Stimulated activated naive CD8-positive, alpha-beta T cell treated with anti-CD3 and anti-CD28 coated beads, Interleukin-15, amount 100 ng/mL, for 72 hours (primary cell): ENCODE data around the gene MAMDC2.
"Not testable (repeated sequence)": the region's sequence is repeated elsewhere in the genome, so short reads cannot be mapped to it uniquely, and the experiment has no call there.

ENCODE experiments used
- ATAC-seq: fragments of 150-1000 bp; cut with Tn5 transposase; 2 replicates; pipeline ENCODE4 v1.10.0; 2021; ENCODE audit warnings: mild to moderate bottlenecking, moderate library complexity
- DNase-seq, 2 donors: peaks; one replicate each; pipeline ENCODE4 v3.0.0; 2021 to 2022
- H3K27ac Mint-ChIP-seq, 2 donors: one replicate each; pipeline ENCODE4 v1.8.0; 2022; ENCODE audit warnings: mild to moderate bottlenecking in 2 of 2, mixed read lengths in 2 of 2, moderate library complexity in 2 of 2
- H3K27me3 Mint-ChIP-seq: one replicate; pipeline ENCODE4 v1.8.0; 2022; ENCODE audit warnings: mixed read lengths
- H3K4me1 Mint-ChIP-seq: one replicate; pipeline ENCODE4 v1.8.0; 2022; ENCODE audit warnings: mild to moderate bottlenecking, mixed read lengths
- H3K4me3 Mint-ChIP-seq, 2 donors: one replicate each; pipeline ENCODE4 v1.8.0; 2022; ENCODE audit warnings: mild to moderate bottlenecking in 2 of 2, mixed read lengths in 2 of 2, moderate library complexity in 1 of 2
- H3K9me3 Mint-ChIP-seq, 2 donors: one replicate each; pipeline ENCODE4 v1.8.0; 2022; ENCODE audit warnings: mixed read lengths in 2 of 2

The MAMDC2 gene

DNA sequence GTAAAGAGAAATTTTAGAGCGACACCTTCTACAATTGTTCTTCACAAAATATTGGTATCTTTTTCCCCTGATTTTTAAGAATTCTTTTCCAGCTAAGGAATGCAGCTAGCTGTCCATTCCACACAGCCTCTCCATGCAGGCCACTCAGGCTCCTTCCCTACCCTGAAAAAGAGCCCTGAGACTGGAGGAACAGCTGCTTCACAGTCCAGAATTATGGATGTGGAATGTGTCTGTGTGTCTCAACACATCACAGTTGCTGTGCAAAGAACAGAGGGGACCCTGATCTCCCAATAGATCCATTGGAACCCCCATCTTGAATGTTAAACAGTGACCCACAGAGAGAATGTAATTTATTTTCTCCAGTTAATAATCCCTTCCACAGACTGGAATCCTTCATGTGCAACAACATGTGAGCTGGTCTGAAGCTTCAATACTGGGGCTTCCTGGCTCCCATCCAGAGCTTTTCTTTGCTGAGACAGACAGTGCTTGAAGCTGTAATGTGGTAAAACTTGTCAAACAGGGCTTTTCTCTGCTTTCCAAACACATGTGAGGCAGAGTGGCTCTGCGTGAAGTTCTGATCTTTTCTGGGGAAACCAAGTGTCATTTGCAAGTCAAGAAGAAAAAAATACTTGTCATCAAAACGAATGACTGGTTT, 161.8 kb downstream of the MAMDC2 start:
- Mint-ChIP-seq H3K4me1 (no peaks in the 10 kb centered on the region), H3K9me3 (peaks cover 8 to 40% of the 10 kb centered on the region in 2 donors), H3K27me3 (no peaks in the 10 kb centered on the region), H3K27ac (no peak overlapping the region), H3K4me3 (no peak overlapping the region)
- DNase-seq, result no peak
- no peak for ATAC-seq

DNA sequence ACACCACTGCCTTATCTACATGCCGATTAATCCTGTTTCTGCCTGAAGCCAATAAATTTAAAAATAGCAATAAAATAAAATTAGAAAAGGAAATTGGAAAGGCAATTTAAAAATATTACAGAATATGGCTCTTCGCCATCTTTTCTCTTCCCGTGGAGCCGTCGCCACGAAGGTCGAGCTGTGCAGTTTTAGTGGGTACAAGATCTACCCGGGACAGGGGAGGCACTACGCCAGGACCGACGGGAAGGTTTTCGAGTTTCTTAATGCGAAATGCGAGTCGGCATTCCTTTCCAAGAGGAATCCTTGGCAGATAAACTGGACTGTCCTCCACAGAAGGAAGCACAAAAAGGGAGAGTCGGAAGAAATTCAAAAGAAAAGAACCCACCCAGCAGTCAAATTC, 173.4 kb downstream of the MAMDC2 start:
- H3K27me3 Mint-ChIP-seq, result no peaks in the 10 kb centered on the region
- H3K27ac Mint-ChIP-seq, result no peak overlapping the region
- H3K4me3 Mint-ChIP-seq, result no peak overlapping the region
- ATAC-seq, result no peak
- peaks cover 16 to 25% of the 10 kb centered on the region in 2 donors for H3K9me3 Mint-ChIP-seq
- DNase-seq, result no peak
- no peaks in the 10 kb centered on the region for H3K4me1 Mint-ChIP-seq

DNA sequence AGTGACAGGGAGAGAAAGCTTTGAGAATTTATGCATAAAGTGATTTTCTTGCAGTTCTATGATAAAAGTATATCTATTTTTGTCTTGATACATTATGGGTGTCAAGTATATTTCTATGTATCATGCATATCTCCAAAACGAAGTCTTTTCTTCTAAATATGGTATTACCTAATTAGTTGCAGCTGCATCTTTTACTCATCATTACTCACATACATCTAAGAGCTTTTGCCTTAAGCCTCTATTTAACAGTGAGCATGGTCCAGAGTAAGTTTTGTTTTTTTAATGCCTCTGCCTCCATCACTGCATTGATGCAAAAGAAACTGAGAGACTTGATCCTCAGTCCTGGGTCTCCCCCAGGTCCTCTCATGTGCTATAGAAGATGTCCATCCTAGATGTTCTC, 175.1 kb downstream of the MAMDC2 start:
- Mint-ChIP-seq H3K27ac (no peak overlapping the region), H3K4me1 (no peaks in the 10 kb centered on the region), H3K9me3 (peaks cover 14% of the 10 kb centered on the region in 2 donors), H3K27me3 (no peaks in the 10 kb centered on the region), H3K4me3 (no peak overlapping the region)
- ATAC-seq (no peak), DNase-seq (no peak)

DNA sequence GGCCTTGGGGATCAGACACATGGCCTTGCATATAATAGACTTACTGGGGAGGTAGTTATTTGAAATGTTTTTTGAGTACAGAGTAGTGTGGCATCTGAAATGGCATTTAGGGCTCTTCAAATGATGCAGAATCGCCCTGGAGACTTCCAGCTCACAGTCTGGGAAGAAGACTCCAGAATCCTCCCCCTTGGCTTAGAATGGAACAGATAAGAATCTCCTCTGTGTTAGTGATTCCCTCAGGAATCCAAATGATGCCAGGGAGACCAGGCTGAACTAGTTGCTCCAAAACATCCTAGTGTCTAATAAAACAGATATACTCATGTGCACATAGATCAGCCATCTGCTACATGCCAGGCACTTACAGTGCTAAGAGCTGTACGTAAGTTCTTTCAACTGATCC, 176.6 kb downstream of the MAMDC2 start:
- Mint-ChIP-seq H3K27ac (no peak overlapping the region), H3K4me1 (no peaks in the 10 kb centered on the region), H3K27me3 (no peaks in the 10 kb centered on the region), H3K4me3 (no peak overlapping the region), H3K9me3 (no peaks in the 10 kb centered on the region)
- ATAC-seq (no peak), DNase-seq (no peak)

DNA sequence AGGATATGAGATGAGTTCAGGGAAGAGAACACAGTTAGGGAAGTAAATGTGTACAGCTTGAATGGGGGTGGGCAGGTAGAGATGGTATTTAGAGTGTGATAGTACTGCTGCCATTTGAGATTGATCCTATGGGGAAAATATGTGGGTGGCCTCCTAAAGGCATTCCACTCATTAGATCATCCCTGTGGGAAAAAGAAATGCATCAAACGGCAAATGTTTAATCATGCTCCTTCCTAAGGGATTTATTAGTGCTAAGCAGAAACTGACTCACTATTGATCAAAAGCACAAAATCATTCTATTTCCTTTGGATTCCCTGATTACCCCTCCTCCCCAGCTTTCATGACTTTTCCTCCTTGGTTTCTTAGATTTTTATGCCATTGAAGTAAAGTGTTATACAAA, 178.7 kb downstream of the MAMDC2 start:
- DNase-seq (no peak), ATAC-seq (no peak)
- H3K9me3 Mint-ChIP-seq, result no peaks in the 10 kb centered on the region
- no peak overlapping the region for H3K4me3 Mint-ChIP-seq
- no peaks in the 10 kb centered on the region for H3K27me3 Mint-ChIP-seq
- no peak overlapping the region for H3K27ac Mint-ChIP-seq
- no peaks in the 10 kb centered on the region for H3K4me1 Mint-ChIP-seq

DNA sequence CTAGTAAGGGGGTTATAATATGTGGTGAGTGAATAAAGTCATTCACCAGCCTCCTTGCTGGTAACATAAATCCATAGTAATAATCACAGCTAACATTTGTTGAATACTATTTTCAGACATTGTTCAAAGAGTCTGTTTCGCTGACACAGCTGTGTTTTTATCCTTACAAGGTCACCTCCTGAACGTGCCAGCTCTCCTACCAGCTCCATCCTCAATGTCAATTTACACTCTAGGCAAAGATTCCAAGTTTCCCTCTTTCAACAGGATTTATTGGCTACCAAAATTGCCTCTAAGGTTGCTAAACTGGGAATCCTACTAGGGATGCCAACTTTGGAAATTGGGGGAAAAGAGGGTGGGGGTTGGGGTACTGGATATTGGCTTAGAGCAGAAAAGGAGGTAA, 184.5 kb downstream of the MAMDC2 start:
- no peak overlapping the region for H3K27ac Mint-ChIP-seq
- H3K4me1 Mint-ChIP-seq, result no peaks in the 10 kb centered on the region
- H3K9me3 Mint-ChIP-seq, result no peaks in the 10 kb centered on the region
- H3K27me3 Mint-ChIP-seq, result no peaks in the 10 kb centered on the region
- DNase-seq (no peak), ATAC-seq (no peak)
- no peak overlapping the region for H3K4me3 Mint-ChIP-seq

DNA sequence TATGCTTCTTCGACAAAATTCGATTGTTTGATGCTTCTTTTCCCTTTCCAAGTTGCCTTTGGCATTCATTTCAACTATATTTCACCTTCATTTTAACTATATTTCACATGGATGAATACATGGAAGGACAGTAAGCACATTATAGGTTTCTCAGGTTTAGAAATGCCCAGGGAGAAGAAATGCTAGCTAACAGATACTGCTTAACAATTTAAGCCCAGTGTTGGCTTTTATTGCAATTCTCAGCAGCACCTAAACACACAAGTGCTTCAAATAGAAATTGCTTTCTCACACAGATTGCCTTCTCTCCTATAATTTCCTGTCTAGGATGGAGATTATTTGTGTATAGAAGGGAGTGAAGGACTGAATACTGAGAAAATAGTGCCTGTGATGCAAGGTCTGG, 185.0 kb downstream of the MAMDC2 start:
- Mint-ChIP-seq H3K27me3 (no peaks in the 10 kb centered on the region), H3K27ac (no peak overlapping the region), H3K4me3 (no peak overlapping the region), H3K9me3 (peaks cover 2 to 3% of the 10 kb centered on the region in 2 donors), H3K4me1 (no peaks in the 10 kb centered on the region)
- no peak for ATAC-seq
- no peak for DNase-seq

DNA sequence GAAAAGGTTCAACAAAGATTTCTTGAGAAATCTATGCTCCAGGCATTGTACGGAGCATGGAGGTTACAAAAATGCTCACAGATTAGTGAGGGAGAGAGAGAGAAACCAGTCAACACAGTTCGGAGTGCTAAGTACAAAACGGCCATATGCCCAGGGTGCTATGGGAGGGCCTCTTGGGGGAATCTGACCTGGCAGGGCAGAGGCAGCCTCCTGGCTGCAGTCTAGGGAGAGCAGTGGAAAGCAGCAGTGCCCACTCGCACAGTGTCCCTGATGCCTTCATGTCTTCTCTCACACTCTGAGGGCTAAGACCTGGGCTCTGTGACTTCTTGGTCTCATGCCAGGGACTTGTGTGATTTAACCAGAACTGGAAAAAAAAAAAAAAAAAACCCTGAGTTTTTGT, 185.4 kb downstream of the MAMDC2 start:
- DNase-seq (no peak), ATAC-seq (no peak)
- no peaks in the 10 kb centered on the region for H3K27me3 Mint-ChIP-seq
- peaks cover 6 to 7% of the 10 kb centered on the region in 2 donors for H3K9me3 Mint-ChIP-seq
- no peak overlapping the region for H3K27ac Mint-ChIP-seq
- H3K4me3 Mint-ChIP-seq, result no peak overlapping the region
- no peaks in the 10 kb centered on the region for H3K4me1 Mint-ChIP-seq

DNA sequence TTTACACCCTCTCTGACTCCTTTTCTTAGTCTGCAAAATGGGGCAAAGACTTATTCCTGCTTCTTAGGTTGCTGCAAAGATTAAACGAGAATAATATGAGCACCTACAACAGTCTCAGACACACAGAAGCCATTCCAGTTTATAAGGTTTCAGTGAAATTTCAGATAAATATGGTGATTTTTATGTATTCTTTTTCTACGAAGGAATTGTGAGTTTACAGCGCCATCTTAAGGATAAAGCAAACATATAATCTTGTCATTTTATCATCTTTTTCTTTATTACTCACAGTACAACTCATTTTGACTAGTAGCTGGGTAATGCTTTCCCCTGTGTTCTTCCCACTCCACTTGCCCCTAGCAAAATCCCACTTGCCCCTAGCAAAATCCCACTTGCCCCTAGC, 185.9 kb downstream of the MAMDC2 start:
- H3K27ac Mint-ChIP-seq, result no peak overlapping the region
- no peak overlapping the region for H3K4me3 Mint-ChIP-seq
- DNase-seq (no peak), ATAC-seq (no peak)
- peaks cover 6 to 7% of the 10 kb centered on the region in 2 donors for H3K9me3 Mint-ChIP-seq
- H3K27me3 Mint-ChIP-seq, result no peaks in the 10 kb centered on the region
- H3K4me1 Mint-ChIP-seq, result no peaks in the 10 kb centered on the region

DNA sequence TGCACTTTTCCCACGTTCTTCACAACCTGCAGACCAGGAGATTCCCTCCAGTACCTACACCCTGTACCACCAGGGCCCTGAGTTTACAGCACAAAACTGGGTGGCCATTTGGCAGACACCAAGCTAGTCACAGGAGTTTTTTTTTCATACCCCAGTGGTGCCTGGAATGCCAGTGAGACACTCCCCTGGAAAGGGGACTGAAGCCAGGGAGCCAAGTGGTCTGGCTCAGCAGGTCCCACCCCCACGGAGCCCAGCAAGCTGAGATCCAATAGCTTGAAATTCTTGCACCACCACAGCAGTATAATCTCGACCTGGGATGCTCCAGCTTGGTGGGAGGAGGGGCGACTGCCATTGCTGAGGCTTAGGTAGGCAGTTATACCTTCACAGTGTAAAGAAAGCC, 188.8 kb downstream of the MAMDC2 start:
- Mint-ChIP-seq H3K4me1 (no peaks in the 10 kb centered on the region), H3K27me3 (no peaks in the 10 kb centered on the region), H3K27ac (no peak overlapping the region), H3K4me3 (no peak overlapping the region), H3K9me3 (peaks cover 11 to 16% of the 10 kb centered on the region in 2 donors)
- no peak for ATAC-seq
- no peak for DNase-seq

DNA sequence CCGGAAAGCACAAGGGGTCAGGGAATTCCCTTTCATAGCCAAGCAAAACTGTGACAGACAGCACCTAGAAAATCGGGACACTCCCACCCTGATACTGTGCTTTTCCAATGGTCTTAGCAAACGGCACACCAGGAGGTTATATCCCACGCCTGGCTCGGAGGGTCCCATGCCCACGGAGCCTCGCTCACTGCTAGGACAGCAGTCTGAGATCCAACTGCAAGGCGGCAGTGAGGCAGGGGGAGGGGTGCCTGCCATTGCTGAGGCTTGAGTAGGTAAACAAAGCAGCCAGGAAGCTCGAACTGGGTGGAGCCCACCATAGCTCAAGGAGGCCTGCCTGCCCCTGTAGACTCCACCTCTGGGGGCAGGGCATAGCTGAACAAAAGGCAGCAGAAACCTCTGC, 190.6 kb downstream of the MAMDC2 start:
- not testable (repeated sequence) for H3K4me1 Mint-ChIP-seq, ATAC-seq, H3K4me3 Mint-ChIP-seq, H3K27ac Mint-ChIP-seq, H3K27me3 Mint-ChIP-seq, DNase-seq
- H3K9me3 Mint-ChIP-seq, result peaks cover 11 to 16% of the 10 kb centered on the region in 2 donors

DNA sequence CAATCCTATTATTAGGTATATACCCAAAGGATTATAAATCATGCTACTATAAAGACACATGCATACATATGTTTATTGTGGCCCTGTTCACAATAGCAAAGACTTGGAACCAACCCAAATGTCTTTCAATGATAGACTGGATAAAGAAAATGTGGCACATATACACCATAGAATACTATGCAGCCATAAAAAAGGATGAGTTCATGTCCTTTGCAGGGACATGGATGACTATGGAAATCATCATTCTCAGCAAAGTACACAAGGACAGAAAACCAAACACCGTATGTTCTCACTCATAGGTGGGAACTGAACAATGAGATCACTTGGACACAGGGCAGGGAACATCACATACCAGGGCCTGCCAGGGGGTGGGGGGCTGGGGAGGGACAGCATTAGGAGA, 202.3 kb downstream of the MAMDC2 start:
- not testable (repeated sequence) for DNase-seq, H3K27ac Mint-ChIP-seq, H3K4me1 Mint-ChIP-seq, H3K27me3 Mint-ChIP-seq, ATAC-seq, H3K4me3 Mint-ChIP-seq
- peaks cover 3 to 16% of the 10 kb centered on the region in 2 donors for H3K9me3 Mint-ChIP-seq

DNA sequence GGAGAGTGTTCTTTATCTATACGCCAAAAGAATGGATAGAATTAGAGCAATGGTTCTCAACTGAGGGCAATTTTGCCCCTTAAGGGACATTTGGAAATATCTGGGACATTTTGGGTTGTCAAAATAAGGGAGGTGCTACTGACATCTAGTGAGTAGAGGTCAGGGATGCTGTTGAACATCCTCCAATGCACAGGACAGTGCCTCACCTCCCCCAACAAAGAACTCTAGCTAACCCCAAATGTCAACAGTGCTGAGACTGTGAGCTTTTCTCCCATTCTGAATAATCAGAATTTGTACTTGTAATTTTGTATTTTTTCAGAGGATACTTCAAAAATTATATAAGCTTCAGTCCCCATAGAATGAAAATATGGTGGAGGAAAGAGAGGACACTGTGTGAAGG, 206.6 kb downstream of the MAMDC2 start:
- ATAC-seq, result no peak
- no peaks in the 10 kb centered on the region for H3K27me3 Mint-ChIP-seq
- no peak for DNase-seq
- H3K4me3 Mint-ChIP-seq, result no peak overlapping the region
- H3K4me1 Mint-ChIP-seq, result no peaks in the 10 kb centered on the region
- peaks cover 3 to 8% of the 10 kb centered on the region in 2 donors for H3K9me3 Mint-ChIP-seq
- H3K27ac Mint-ChIP-seq, result no peak overlapping the region

DNA sequence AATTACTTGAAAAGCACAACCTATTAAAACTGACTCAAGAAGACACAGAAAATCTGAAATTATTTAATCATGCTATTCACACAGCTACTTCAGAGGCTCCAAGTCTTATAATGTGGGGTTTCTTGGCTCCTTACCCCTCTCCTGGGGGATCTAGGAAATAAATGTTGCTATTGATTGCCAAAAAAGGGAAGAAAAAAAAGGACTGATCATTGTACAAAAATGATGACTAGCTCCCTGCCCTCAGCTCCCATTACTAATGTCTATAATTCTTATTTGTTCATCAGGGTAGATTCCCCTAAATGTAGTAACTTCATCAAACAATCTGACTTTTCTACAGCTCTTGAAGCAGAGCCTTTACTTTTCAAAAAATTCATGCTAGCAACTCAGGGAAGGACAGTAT, 211.8 kb downstream of the MAMDC2 start:
- H3K27me3 Mint-ChIP-seq, result no peaks in the 10 kb centered on the region
- H3K4me3 Mint-ChIP-seq, result no peak overlapping the region
- ATAC-seq, result no peak
- H3K4me1 Mint-ChIP-seq, result peaks cover 44% of the 10 kb centered on the region
- no peaks in the 10 kb centered on the region for H3K9me3 Mint-ChIP-seq
- no peak for DNase-seq
- H3K27ac Mint-ChIP-seq, result no peak overlapping the region

DNA sequence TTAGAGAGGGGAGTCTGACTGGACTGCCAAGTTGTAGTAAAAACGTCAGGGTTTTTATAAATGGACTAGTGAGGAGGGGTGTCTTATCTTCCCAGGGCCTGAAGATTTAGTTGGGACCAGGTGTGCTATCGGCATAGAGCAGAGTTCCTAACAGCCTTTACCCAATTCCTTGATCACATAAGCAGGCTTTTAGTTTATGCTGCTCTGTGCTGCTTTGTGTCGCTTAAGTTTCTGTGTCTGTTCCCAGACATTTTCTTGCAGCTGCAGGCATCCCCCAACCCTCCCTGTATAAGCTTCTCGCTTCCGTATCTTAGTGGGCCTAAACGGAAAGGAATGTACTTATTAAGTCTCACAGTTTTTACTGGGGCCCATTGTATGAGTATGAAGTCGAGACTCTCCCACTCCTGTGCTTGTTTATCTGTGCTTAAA, 212.5 kb downstream of the MAMDC2 start:
- Mint-ChIP-seq H3K9me3 (no peaks in the 10 kb centered on the region), H3K4me3 (no peak overlapping the region), H3K4me1 (peaks cover 51% of the 10 kb centered on the region), H3K27me3 (no peaks in the 10 kb centered on the region), H3K27ac (no peak overlapping the region)
- no peak for DNase-seq
- ATAC-seq, result no peak

DNA sequence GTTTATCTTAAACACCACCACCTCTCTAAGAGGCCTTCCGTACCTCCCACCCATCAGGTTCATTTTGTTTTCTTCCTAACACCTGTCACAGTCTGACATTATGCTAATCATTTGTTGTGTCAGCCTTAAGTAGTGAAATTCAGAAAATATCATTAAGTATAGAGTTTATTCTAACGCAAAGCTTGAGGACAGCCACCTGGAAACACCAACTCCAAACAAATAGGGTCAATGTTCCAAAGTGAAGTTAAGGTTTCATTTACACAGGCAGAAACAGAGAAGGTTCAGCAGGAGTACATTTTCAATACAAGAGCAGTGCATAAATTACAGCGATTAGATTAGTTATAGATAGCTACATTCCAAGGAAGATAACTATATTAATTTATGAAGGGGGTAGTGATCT, 213.9 kb downstream of the MAMDC2 start:
- Mint-ChIP-seq H3K9me3 (no peaks in the 10 kb centered on the region), H3K4me1 (peaks cover 64% of the 10 kb centered on the region), H3K27me3 (no peaks in the 10 kb centered on the region)

More for the DNA sequence above, 213.9 kb downstream of the MAMDC2 start:
- H3K4me3 Mint-ChIP-seq, result peak overlapping the region; percentile 48 to 93
- DNase-seq (no peak), ATAC-seq (no peak)
- H3K27ac Mint-ChIP-seq, result peak overlapping the region in 1 of 2 donors; percentile 98
